Body of pancreas (tissue), 4 donors: ENCODE measurements around the gene ART3. TPM values are rescaled to one million over a fixed set of nuclear protein-coding genes. Genes with fewer than 3 reads are reported as not detected.

Experiments
- ATAC-seq: fragments of 150-250 bp; one replicate; pipeline ENCODE4 v1.9.1; 2016
- DNase-seq, 4 donors: peaks; one replicate each; pipeline ENCODE4 v3.0.0-alpha.2; 2019
- H3K27ac ChIP-seq, 4 donors: fragments of 200-600 bp; sonication (generic); 1 replicate in 3 of 4; 2 replicates in 1 of 4; pipeline versions ENCODE4 v1.5.1 to v1.6.1; 2016 to 2019; ENCODE audit warnings: mild to moderate bottlenecking in 1 of 4, mixed read lengths in 1 of 4, moderate library complexity in 1 of 4
- H3K27me3 ChIP-seq, 2 donors: fragments of 200-600 bp; sonication (generic); one replicate each; pipeline ENCODE4 v1.6.0; 2016; ENCODE audit warnings: mild to moderate bottlenecking in 1 of 2
- H3K36me3 ChIP-seq, 2 donors: fragments of 200-600 bp; sonication (generic); replicated peaks in 1 of 2; 2 replicates each; pipeline ENCODE4 v1.5.1; 2016; ENCODE audit warnings: low read depth in 2 of 2; ENCODE audit not compliant: insufficient read depth in 1 of 2
- H3K4me1 ChIP-seq: fragments of 200-600 bp; sonication (generic); one replicate; pipeline ENCODE4 v1.6.0; 2016
- H3K4me3 ChIP-seq, 2 donors: fragments of 200-600 bp; sonication (generic); 1 replicate in 1 of 2; 2 replicates in 1 of 2; pipeline ENCODE4 v1.5.1; 2016 to 2019
- H3K9me3 ChIP-seq, 3 donors: fragments of 200-600 bp; sonication (generic); 1 replicate in 2 of 3; 2 replicates in 1 of 3; pipeline ENCODE4 v1.5.1; 2016
- POLR2A ChIP-seq, 3 donors: fragments of 450-650 bp; IDR thresholded peaks; one replicate each; pipeline ENCODE4 v1.6.1; 2016; ENCODE audit warnings: antibody characterized with exemption in 3 of 3, mild to moderate bottlenecking in 2 of 3
- WGBS, 2 donors: methylation state at CpG; one replicate each; pipeline ENCODE4 v1.1.5; 2017; 5-methylcytosine and 5-hydroxymethylcytosine counted together
- intact Hi-C: fragments of 100-400 bp; cut with DNase I; formaldehyde crosslinking; loops from one replicate; pipeline ENCODE4 v1.15.1; 2023
- total RNA-seq, 2 donors: library from RNA; depleted of rRNA; stranded (reverse); fragments of >200 nt; gene quantifications; one replicate each; pipeline ENCODE4 v1.1.0, GENCODE V29; 2016
- TF ChIP-seq, protein P1 (sequence below), 7 experiments: fragments of 450-650 bp in 4 of 7; fragments of 200-600 bp in 3 of 7; sonication (generic) in 3 of 7; IDR thresholded peaks; one replicate each; pipeline ENCODE4 v1.5.1; 2016 to 2019; ENCODE audit warnings: antibody characterized with exemption in 7 of 7

Gene ART3
- total RNA-seq, 2 donors from 2014 or later: 6.5 to 6.9 TPM

DNA sequence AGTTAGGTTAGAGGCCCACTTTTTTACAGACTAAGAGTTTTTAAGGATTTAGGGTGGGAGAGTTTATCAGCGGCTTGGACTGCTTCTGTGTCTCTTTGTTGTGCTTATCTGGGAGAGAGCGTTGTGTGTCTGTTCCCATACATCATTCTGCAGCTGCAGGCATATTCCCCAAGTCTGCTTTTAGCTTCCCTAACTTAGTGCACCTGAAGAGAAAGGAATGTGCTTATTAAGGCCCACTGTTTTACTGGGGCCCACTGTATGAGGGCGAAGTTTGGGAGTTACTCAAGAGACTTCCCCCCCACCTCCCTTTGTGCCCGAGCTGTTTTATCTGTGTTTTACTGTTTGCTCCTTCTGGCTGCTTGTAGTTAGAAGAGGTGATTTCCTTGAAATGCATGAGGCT lies 31.9 kb downstream of the ART3 start:
- 56 to 59% methylated on average over 4 of the region's 4 CpGs for WGBS, 2 donors
- no peak overlapping the region for H3K4me3 ChIP-seq
- TF ChIP-seq, protein P1, sequence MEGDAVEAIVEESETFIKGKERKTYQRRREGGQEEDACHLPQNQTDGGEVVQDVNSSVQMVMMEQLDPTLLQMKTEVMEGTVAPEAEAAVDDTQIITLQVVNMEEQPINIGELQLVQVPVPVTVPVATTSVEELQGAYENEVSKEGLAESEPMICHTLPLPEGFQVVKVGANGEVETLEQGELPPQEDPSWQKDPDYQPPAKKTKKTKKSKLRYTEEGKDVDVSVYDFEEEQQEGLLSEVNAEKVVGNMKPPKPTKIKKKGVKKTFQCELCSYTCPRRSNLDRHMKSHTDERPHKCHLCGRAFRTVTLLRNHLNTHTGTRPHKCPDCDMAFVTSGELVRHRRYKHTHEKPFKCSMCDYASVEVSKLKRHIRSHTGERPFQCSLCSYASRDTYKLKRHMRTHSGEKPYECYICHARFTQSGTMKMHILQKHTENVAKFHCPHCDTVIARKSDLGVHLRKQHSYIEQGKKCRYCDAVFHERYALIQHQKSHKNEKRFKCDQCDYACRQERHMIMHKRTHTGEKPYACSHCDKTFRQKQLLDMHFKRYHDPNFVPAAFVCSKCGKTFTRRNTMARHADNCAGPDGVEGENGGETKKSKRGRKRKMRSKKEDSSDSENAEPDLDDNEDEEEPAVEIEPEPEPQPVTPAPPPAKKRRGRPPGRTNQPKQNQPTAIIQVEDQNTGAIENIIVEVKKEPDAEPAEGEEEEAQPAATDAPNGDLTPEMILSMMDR (IDR thresholded peaks at IDR 0.05): no peak
- TF ChIP-seq POLR2A (IDR thresholded peaks at IDR 0.05): no peak
- H3K9me3 ChIP-seq: no peaks in the 10 kb centered on the region
- H3K27me3 ChIP-seq: no peaks in the 10 kb centered on the region
- no peak overlapping the region for H3K27ac ChIP-seq
- ATAC-seq (no peak), DNase-seq (no peak)
- H3K4me1 ChIP-seq: no peaks in the 10 kb centered on the region
- intact Hi-C loops: no loop called here
- H3K36me3 ChIP-seq: no peaks in the 10 kb centered on the region

DNA sequence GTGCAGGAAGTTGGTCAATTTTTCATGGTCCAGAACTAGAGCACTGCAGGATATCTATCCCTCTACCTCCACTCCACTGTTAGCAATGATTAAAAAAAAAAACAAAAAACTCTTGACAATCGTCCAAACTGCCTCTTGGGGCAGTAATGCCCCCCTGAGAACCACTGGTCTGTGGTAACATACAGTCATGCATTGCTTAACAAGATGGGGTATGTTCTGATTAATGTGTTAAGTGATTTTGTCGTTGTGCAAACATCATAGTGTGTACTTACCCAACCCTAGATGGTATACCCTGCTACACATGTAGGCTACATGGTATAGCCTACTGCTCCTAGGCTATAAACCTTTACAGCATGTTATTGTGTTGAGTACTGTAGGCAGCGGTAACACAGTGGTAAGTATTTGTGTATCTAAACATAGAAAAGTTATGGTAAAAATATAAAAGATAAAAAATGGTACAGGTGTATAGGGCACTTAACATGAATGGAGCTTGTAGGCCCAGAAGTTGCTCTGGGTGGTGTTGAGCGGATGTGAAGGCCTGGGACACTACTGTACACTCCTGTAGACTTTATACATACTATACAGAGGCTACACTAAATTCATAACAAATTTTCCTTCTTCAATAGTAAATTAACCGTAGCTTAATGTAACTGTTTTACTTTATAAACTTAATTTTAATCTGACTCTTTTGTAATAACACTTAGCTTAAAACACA lies 34.1 kb downstream of the ART3 start:
- TF ChIP-seq, protein P1 (IDR thresholded peaks at IDR 0.05): no peak
- no peak for TF ChIP-seq POLR2A (IDR thresholded peaks at IDR 0.05)
- Histone ChIP-seq H3K4me1 (no peaks in the 10 kb centered on the region), H3K27ac (no peak overlapping the region), H3K36me3 (peaks cover 0 to 2% of the 10 kb centered on the region in 2 donors), H3K4me3 (no peak overlapping the region), H3K27me3 (no peaks in the 10 kb centered on the region), H3K9me3 (no peaks in the 10 kb centered on the region)
- ATAC-seq (no peak), DNase-seq (no peak)
- intact Hi-C loops: no loop called here
- WGBS, 2 donors: 47 to 63% methylated on average over 5 of the region's 5 CpGs

DNA sequence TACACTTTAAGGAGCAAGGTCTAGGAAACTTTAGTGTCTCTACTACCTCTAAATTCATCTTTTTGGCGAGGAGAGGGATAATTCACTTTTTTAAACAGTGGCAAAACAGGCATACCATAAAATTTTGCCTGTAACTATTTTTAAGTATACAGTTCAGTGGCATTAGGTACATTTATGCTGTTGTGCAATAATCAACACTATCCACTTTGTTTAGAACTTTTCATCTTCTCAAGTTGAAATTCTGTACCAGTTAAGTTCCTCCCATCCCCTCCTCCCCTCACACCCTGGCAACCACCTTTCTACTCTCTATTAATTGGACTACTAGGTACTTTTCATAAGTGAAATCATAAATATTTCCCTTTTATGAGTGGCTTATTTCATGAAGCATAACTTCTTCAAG lies 42.3 kb downstream of the ART3 start:
- Histone ChIP-seq H3K27ac (no peak overlapping the region), H3K36me3 (peaks cover 0 to 15% of the 10 kb centered on the region in 2 donors), H3K9me3 (no peaks in the 10 kb centered on the region), H3K4me3 (no peak overlapping the region), H3K27me3 (no peaks in the 10 kb centered on the region), H3K4me1 (no peaks in the 10 kb centered on the region)
- no peak for TF ChIP-seq POLR2A (IDR thresholded peaks at IDR 0.05)
- TF ChIP-seq, protein P1 (IDR thresholded peaks at IDR 0.05): no peak
- 92 to 100% methylated on average over 1 of the region's 1 CpG for WGBS, 2 donors
- no peak for DNase-seq
- ATAC-seq: no peak
- intact Hi-C loops: no loop called here

DNA sequence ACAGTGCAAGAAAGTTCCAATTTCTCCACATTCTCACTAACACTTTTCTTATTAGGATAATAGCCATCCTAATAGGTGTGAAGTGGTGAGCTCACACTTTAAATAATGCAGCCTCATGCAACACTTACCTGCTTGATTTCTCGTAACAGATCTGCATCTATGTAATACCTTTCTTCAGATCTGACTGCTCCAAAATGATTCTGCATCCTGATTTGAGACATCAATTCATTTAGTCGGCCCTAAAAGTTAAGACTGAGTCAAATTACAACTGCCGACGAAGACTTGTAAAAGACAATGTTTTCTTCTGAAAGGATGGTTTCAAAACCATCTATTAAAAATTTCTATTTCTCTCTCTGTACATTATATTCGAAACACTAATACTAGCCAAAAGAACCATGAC lies 43.0 kb downstream of the ART3 start:
- intact Hi-C loops: no loop called here
- 94 to 95% methylated on average over 5 of the region's 5 CpGs for WGBS, 2 donors
- no peak for ATAC-seq
- Histone ChIP-seq H3K4me3 (no peak overlapping the region), H3K27me3 (no peaks in the 10 kb centered on the region), H3K9me3 (no peaks in the 10 kb centered on the region), H3K36me3 (peaks cover 0 to 16% of the 10 kb centered on the region in 2 donors), H3K27ac (no peak overlapping the region), H3K4me1 (no peaks in the 10 kb centered on the region)
- DNase-seq: no peak
- TF ChIP-seq POLR2A (IDR thresholded peaks at IDR 0.05): no peak
- TF ChIP-seq, protein P1 (IDR thresholded peaks at IDR 0.05): no peak

DNA sequence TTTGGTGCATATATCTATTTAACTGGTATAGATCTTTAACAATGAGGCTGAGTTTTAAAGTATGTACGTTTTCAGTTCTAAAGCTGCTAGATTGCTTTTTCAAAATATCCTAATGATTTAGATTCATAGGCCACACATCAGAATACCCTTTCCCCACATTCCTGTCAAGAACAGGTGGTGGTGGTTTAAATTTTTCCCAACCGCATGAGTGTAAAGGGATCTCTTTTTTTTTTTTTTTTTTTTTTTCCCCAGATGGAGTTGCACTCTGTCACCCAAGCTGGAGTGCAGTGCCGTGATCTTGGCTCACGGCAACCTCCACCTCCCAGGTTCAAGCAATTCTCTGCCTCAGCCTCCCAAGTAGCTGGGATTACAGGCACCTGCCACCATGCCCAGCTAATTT lies 45.7 kb downstream of the ART3 start:
- H3K36me3 ChIP-seq: peaks cover 4 to 20% of the 10 kb centered on the region in 2 donors
- no peak overlapping the region for H3K4me3 ChIP-seq
- H3K27ac ChIP-seq: no peak overlapping the region
- DNase-seq: peak in 1 of 4 donors; percentile 18
- H3K9me3 ChIP-seq: no peaks in the 10 kb centered on the region
- TF ChIP-seq, protein P1 (IDR thresholded peaks at IDR 0.05): no peak
- TF ChIP-seq POLR2A (IDR thresholded peaks at IDR 0.05): no peak
- intact Hi-C loops: no loop called here
- 36 to 64% methylated on average over 4 of the region's 4 CpGs for WGBS, 2 donors
- no peak for ATAC-seq
- H3K4me1 ChIP-seq: no peaks in the 10 kb centered on the region
- H3K27me3 ChIP-seq: no peaks in the 10 kb centered on the region
